Measurements from ENCODE around the gene ADGRF1.
"Not testable (repeated sequence)": the region's sequence is repeated elsewhere in the genome, so short reads cannot be mapped to it uniquely, and the experiment has no call there.

ADGRF1 gene

GRCh38 chr6:47061309-47062300, 19.5 kb upstream of the ADGRF1 start:
- no peak for DNase-seq

- DNase-seq, result no peak
Observed at GRCh38 chr6:47059216-47059885, 17.2 kb upstream of the ADGRF1 start.

DNA sequence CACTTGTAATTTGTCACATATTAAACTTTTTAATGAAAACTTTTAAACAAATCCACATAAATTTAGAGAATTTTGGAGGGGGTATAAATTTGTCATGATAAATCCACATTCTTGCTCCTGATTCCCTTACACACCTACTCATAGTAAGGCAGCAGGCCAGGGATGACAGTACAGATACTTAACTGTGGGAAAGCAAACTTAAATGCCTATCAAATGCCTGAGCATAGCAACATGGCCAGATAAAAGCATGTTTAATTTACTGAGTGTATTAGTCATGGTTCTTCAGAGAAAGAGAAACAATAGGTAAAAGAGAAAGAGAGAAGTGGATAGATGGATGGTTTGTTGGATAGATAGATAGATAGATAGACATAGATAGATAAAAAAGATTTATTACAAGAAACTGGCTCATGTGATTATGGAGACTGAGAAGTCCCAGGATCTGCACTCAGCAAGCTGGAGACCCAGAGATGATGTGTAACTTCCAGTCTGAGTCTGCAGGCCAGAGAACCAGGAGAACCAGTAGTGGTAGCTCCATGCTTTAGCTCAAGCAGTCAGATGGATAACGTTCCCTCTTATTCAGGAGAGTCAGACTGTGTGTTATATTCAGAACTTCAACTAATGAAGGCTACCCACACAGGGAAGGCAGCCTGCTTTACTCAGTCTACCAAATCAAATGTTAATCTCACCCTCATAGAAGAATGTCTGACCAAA, 15.9 kb upstream of the ADGRF1 start:
- DNase-seq, result no peak

- DNase-seq, result no peak
Observed at GRCh38 chr6:47056832-47057231, 14.7 kb upstream of the ADGRF1 start.

- DNase-seq, result not testable (repeated sequence)
Observed at GRCh38 chr6:47054302-47054701, 12.2 kb upstream of the ADGRF1 start.

GRCh38 chr6:47048638-47049037, 6.5 kb upstream of the ADGRF1 start:
- no peak for DNase-seq

- no peak for DNase-seq
Observed at GRCh38 chr6:47047479-47048407, 5.6 kb upstream of the ADGRF1 start.

GRCh38 chr6:47047097-47047478, 5.0 kb upstream of the ADGRF1 start:
- no peak for DNase-seq

GRCh38 chr6:47044397-47044796, 2.3 kb upstream of the ADGRF1 start:
- no peak for DNase-seq

DNA sequence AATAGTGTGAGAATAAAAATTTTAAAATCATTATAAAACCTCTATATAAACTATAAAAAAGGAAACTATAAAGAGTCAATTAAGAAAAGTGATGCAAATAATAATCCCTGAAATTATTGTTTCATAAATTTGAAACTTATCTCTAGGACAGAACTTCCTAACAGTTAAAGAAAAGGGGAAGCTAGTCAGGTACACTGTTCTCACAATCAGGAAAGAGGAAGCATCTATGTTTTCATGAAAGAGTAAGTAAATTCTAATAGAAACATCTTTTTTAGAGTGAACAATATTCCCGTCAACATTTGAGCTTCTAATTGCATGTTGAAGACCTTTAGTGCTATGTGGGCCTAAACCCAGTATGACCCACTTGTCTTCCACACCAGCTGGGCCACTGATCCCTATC, 1.2 kb upstream of the ADGRF1 start:
- DNase-seq, result no peak

GRCh38 chr6:47041741-47042140, 391 bp downstream of the ADGRF1 start:
- no peak for DNase-seq

GRCh38 chr6:47034926-47035325, 7.2 kb downstream of the ADGRF1 start:
- no peak for DNase-seq

DNA sequence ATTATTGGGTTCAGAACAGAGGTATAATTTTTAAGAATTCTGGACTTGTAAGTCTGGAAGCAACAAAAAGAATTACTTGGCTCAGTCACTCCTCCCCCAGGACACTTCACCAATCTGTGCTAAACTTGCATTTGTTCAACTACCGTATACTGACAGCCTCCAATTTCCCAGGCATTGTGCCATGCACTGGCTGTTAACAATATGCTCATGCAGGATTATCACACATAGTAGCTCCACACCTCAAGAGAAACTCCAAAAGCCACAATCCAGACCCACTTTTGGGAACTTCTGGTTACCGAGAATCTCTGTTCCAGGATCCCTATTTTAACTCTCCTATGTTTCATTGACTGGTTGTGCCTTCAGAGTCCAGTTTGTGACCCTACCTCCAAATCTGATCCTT, 7.7 kb downstream of the ADGRF1 start:
- DNase-seq, result no peak

GRCh38 chr6:47032974-47033765, 9.0 kb downstream of the ADGRF1 start:
- DNase-seq, result no peak

GRCh38 chr6:47031656-47032055, 10.5 kb downstream of the ADGRF1 start:
- no peak for DNase-seq

DNA sequence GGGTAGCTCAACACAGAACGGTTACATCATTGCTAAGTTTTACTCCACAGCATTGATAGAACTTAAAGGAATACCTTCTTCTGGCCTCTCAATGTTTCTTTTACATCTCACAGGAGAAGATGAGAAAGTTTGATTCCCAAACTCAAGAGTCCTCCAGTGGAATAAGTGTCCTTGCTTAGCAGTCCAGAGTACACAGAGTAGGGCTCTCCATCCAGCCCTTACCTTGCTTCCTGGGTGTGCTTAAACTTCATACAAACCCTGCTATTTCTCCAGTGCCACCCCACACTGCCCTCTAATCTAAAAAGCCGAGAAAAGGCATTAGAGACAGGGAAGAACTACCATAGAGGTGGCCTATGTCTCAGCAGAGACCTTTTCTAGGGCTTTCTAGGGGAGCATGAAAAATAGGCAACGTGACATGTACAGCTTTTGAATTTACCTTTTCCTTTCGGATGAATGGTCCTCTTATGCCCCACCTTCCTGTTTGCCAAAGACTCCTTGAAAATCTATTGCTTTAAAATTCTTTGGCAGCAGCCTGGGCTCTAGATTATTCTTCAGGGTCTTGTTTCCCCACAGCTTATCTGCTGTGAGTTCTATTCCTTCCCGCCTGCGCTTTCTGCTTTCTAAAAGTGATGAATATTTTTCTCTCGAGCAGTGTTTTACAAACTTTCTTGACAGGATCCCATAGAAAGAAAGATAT, 12.1 kb downstream of the ADGRF1 start:
- DNase-seq, result no peak

GRCh38 chr6:47028835-47029360, 13.2 kb downstream of the ADGRF1 start:
- DNase-seq, result no peak

- no peak for DNase-seq
Observed at GRCh38 chr6:47027315-47027714, 14.8 kb downstream of the ADGRF1 start.

DNA sequence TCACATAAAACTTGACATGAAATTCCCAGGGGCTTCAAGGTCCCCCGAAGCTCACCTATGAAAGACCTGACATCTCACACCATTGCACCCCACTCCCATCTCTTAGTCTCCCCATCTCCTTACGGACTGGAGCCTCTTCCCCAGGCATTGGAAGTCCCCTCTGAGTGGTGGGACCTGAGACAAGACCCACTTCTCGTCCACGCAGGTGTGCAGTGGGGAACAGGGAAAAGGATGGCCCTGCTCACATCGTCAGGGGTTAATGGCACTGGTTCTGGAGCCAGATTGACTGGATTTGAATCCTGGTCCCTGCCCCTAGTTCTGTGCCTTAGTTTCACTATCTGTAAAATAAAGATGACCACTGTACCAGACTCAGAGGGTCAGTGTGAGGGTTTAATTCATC, 15.5 kb downstream of the ADGRF1 start:
- DNase-seq, result no peak

- no peak for DNase-seq
Observed at GRCh38 chr6:47023573-47023972, 18.6 kb downstream of the ADGRF1 start.

DNA sequence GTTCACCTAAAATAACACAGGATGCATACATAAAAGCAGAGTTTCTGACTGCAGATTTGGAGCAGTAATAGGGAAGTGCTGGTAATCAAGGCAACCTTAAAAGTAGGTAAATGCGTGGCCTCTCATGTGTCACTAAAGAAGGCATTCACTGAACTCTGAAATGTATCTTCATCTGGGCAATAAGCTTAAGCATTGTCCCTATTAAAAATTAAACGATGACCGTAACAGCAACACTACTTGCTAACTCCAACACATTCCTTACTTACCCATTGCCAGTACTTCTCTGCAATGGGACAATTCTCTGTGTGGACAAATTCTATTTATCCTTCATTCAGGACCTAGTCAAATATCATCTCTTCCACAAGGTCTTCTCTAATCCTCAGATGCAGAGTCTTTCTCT, 19.9 kb downstream of the ADGRF1 start:
- DNase-seq, result no peak

All from activated effector memory CD4-positive, alpha-beta T cell treated with anti-CD3 and anti-CD28 coated beads, Interleukin-2, amount 50 U/mL, for 16 hours (primary cell).